Mucosa of rectum (tissue), 2 donors: ENCODE results near the gene MMP7.

Experiments
- H3K27ac ChIP-seq, 2 donors: one replicate each; pipeline ENCODE4 v1.7.0; 2013; ENCODE audit warnings: inconsistent platforms in 2 of 2, low read depth in 2 of 2, low read length in 2 of 2
- H3K27me3 ChIP-seq, 2 donors: one replicate each; pipeline ENCODE4 v1.7.0; 2013; ENCODE audit warnings: low read length in 2 of 2; ENCODE audit not compliant: control insufficient read depth in 2 of 2, insufficient read depth in 2 of 2
- H3K36me3 ChIP-seq, 2 donors: one replicate each; pipeline ENCODE4 v1.7.0; 2013; ENCODE audit warnings: low read length in 2 of 2; ENCODE audit not compliant: control insufficient read depth in 2 of 2, insufficient read depth in 2 of 2
- H3K4me1 ChIP-seq, 2 donors: one replicate each; pipeline ENCODE4 v1.7.0; 2013; ENCODE audit warnings: low read length in 2 of 2, mild to moderate bottlenecking in 1 of 2; ENCODE audit not compliant: control insufficient read depth in 2 of 2, insufficient read depth in 2 of 2
- H3K4me3 ChIP-seq, 2 donors: one replicate each; pipeline ENCODE4 v1.7.0; 2013; ENCODE audit warnings: low read length in 2 of 2
- H3K9ac ChIP-seq, 2 donors: one replicate each; pipeline ENCODE4 v1.7.0; 2013; ENCODE audit warnings: low read length in 2 of 2, low read depth in 1 of 2, mild to moderate bottlenecking in 1 of 2
- H3K9me3 ChIP-seq, 2 donors: one replicate each; pipeline ENCODE4 v1.7.0; 2013; ENCODE audit warnings: low read length in 2 of 2; ENCODE audit not compliant: control insufficient read depth in 2 of 2
- donor health status: healthy.
- donor health status: Normal muscosa, but diverticular disease.

MMP7 gene

DNA sequence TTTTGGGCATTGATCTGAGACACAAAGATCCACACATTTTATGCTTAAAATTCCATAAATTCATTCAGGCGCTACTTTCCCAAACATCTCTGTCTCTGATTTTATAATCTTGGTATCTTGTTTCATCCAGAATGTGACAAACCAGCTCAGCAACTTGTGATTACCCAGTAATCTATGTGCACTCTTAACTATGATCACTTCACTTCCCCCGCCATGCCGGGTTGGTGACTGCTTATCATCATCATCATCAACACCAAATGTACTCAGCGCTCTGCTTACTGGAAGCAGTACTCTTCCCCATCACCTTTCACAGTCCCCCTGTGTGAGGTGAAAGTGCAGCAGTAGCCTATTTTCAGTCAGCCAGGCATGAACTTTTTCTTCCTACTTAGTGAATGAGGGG lies 15.2 kb upstream of the MMP7 start:
- H3K4me1 ChIP-seq, result no peaks in the 10 kb centered on the region
- H3K27ac ChIP-seq, result no peak overlapping the region
- no peaks in the 10 kb centered on the region for H3K36me3 ChIP-seq
- H3K27me3 ChIP-seq, result no peaks in the 10 kb centered on the region
- no peaks in the 10 kb centered on the region for H3K9me3 ChIP-seq
- H3K4me3 ChIP-seq, result no peak overlapping the region
- no peak overlapping the region for H3K9ac ChIP-seq

DNA sequence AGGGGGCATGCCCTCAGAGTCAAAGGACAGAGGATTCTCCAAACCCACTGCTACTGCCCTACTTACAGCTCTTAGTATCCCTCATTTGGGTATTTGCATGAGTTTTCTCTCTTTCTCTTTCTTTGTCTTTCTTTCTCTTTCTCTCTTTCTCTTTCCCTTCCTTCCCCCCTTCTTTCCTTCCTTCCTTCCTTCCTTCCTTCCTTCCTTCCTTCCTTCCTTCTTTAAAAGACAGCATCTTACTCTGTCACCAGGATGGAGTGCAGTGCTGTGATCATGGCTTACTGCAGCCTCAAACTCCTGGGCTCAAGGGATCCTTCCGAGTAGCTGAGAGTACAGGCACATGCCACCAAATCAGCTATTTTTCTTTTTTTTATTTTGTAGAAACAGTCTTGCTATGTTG lies 14.0 kb upstream of the MMP7 start:
- no peaks in the 10 kb centered on the region for H3K27me3 ChIP-seq
- H3K4me3 ChIP-seq, result no peak overlapping the region
- H3K36me3 ChIP-seq, result no peaks in the 10 kb centered on the region
- no peaks in the 10 kb centered on the region for H3K9me3 ChIP-seq
- H3K27ac ChIP-seq, result no peak overlapping the region
- H3K9ac ChIP-seq, result no peak overlapping the region
- no peaks in the 10 kb centered on the region for H3K4me1 ChIP-seq

DNA sequence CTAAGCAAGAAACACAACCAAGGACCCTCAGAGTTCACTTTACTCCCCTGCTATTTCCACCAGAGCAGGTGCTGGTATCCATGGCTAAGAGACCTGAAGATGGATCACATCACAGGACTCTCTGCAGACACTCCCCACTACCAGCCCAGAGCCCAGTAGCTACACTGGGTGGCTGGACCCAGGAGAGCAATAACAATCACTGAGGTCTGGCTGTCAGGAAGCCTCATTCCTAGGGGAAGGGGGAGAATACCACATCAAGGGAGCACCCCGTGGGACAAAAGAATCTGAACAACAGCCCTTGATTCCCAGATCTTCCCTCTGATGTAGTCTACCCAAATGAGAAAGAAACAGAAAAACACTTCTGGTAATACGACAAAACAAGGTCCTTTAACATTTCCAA lies 9.0 kb upstream of the MMP7 start:
- no peak overlapping the region for H3K9ac ChIP-seq
- H3K27ac ChIP-seq, result no peak overlapping the region
- no peaks in the 10 kb centered on the region for H3K27me3 ChIP-seq
- no peak overlapping the region for H3K4me3 ChIP-seq
- no peaks in the 10 kb centered on the region for H3K4me1 ChIP-seq
- no peaks in the 10 kb centered on the region for H3K9me3 ChIP-seq
- no peaks in the 10 kb centered on the region for H3K36me3 ChIP-seq

DNA sequence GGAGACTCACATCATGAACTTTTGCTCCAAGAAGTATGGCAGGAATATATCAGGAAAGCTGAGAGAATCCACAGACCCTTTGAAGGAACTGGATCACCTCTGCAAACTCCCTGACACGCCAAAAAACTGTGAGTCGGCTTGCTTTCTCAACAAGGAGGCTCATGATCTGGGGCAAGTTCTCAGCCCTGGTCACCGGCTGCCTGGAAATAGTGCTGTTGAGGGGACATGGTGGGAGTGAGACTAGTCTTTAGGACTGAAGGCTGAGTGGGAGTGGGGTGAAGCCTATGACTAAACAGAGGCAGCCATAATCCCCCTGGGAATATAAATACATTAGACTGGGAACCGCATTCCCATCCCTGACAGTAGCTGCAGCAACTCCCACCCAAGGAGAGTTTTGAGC lies 8.4 kb upstream of the MMP7 start:
- H3K27ac ChIP-seq, result no peak overlapping the region
- no peaks in the 10 kb centered on the region for H3K4me1 ChIP-seq
- H3K9ac ChIP-seq, result no peak overlapping the region
- no peaks in the 10 kb centered on the region for H3K9me3 ChIP-seq
- H3K36me3 ChIP-seq, result no peaks in the 10 kb centered on the region
- no peaks in the 10 kb centered on the region for H3K27me3 ChIP-seq
- no peak overlapping the region for H3K4me3 ChIP-seq

DNA sequence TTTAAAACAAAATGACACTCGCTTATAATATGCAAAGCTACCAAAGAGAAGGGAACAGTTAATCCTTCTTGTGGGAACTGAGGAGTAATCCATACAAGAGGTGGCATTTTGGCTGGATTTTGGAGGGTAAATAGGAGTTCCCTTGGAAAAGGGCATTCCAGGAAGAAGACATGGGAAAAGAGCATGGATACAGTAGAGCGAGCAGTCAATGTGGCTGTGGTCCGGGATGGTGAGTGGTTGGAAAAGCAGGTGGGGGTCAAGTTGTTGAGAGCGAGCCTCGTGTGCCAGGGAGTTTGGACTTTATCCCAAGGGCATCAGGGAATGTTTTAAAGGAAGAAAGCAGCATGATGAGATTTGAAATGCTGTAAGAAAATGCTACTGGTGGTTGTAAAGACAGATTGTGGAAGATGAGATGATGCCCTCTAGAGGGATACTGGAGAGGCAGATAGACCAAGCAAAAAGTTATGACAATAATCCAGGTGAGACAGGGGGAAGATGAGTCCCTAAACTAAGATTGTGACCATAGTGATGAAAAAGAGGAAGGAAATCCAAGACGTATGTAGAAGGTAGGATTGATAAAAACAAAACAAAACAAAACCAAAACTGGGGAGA lies 3.8 kb upstream of the MMP7 start:
- H3K9me3 ChIP-seq, result no peaks in the 10 kb centered on the region
- H3K4me3 ChIP-seq, result no peak overlapping the region
- no peaks in the 10 kb centered on the region for H3K4me1 ChIP-seq
- H3K27ac ChIP-seq, result no peak overlapping the region
- no peaks in the 10 kb centered on the region for H3K36me3 ChIP-seq
- no peaks in the 10 kb centered on the region for H3K27me3 ChIP-seq
- no peak overlapping the region for H3K9ac ChIP-seq

DNA sequence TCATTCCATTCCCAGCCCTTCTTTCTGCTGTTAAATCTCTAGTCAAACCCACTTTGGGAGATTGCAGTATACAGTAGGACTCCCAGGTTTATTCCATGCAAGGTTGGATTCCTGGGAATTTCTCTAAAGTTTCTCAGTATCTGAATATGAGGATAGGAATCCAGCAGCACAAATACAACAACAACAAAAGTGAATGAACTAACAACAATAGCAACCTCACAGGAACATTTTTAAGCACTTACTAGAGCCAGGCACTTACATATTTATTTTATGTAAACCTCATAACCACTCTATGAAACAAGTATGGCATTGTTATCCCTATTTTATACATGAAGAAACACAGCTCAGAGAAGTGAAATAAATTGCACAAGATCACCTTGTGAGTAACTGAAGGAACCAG lies 1.9 kb downstream of the MMP7 start:
- H3K9me3 ChIP-seq, result no peaks in the 10 kb centered on the region
- H3K9ac ChIP-seq, result no peak overlapping the region
- no peak overlapping the region for H3K4me3 ChIP-seq
- no peaks in the 10 kb centered on the region for H3K4me1 ChIP-seq
- H3K27me3 ChIP-seq, result no peaks in the 10 kb centered on the region
- no peak overlapping the region for H3K27ac ChIP-seq
- H3K36me3 ChIP-seq, result no peaks in the 10 kb centered on the region

DNA sequence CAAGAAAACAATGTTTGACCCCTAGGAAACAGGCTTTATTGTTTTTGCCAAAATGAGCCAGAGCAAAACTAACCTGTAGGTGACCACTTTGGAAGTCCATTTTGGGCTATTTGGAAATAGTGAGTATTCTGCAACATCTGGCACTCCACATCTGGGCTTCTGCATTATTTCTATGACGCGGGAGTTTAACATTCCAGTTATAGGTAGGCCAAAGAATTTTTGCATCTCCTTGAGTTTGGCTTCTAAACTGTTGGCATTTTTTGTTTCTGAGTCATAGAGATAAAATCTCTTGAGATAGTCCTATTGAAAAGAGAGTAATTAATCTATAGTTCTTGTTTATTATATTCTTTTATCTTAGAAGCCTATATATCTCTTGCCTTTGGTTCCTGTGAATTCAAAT lies 2.9 kb downstream of the MMP7 start:
- Histone ChIP-seq H3K27me3 (no peaks in the 10 kb centered on the region), H3K9ac (no peak overlapping the region), H3K36me3 (no peaks in the 10 kb centered on the region), H3K4me3 (no peak overlapping the region), H3K4me1 (no peaks in the 10 kb centered on the region), H3K27ac (no peak overlapping the region), H3K9me3 (no peaks in the 10 kb centered on the region)

DNA sequence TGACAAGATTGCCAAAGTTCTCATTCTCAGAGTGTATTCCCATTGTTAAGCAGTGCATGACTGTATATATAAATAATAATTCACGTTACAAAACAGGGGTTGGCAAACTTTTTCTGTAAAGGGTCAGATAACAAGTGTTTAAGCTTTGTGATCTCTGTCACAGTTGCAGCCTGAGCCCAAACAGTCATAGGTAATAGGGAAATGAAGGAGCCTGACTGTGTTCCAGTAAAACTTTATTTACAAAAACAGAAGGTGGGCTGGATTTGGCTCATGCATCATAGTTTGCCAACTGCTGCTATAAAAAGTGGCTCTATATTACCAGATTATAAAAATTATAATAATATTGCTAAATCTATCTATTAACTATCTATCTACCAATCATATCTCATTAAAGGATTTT lies 3.5 kb downstream of the MMP7 start:
- H3K36me3 ChIP-seq, result no peaks in the 10 kb centered on the region
- H3K9me3 ChIP-seq, result no peaks in the 10 kb centered on the region
- no peak overlapping the region for H3K4me3 ChIP-seq
- H3K4me1 ChIP-seq, result no peaks in the 10 kb centered on the region
- no peak overlapping the region for H3K27ac ChIP-seq
- H3K9ac ChIP-seq, result no peak overlapping the region
- H3K27me3 ChIP-seq, result no peaks in the 10 kb centered on the region

DNA sequence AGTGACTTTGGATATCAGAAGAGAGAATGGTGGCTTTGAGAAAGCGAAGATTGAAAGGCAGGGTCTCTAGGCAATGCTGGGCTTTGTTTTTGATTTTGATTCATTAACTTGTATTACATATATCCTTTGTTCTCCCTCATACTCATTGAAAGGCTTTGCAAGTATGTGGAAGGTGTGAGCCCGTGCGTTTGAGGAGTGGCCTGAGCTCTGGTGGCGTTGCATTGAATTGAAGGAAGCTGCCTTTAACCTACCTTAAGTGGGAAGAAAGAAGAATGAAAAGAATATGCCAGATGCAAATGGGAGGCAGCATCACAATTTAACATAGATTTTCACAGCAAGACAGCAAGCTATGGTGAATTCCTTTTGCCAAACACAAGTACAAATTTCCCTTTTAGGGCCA lies 6.7 kb downstream of the MMP7 start:
- H3K27me3 ChIP-seq, result no peaks in the 10 kb centered on the region
- no peak overlapping the region for H3K9ac ChIP-seq
- H3K27ac ChIP-seq, result no peak overlapping the region
- no peaks in the 10 kb centered on the region for H3K36me3 ChIP-seq
- H3K9me3 ChIP-seq, result no peaks in the 10 kb centered on the region
- H3K4me3 ChIP-seq, result no peak overlapping the region
- H3K4me1 ChIP-seq, result no peaks in the 10 kb centered on the region

DNA sequence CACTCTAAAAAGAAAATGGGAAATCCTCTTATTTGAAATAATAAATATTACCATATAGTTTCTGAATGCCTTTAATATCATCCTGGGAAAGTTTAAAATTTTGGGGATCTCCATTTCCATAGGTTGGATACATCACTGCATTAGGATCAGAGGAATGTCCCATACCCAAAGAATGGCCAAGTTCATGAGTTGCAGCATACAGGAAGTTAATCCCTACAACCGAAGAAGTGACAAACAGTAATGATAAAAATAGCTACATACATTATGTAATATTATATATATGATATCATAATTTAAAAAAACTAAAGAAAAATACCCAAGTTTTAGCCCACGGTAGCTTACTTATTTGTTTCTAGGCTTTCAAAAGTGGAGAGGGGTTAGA lies 7.4 kb downstream of the MMP7 start:
- no peaks in the 10 kb centered on the region for H3K9me3 ChIP-seq
- no peak overlapping the region for H3K27ac ChIP-seq
- no peaks in the 10 kb centered on the region for H3K36me3 ChIP-seq
- H3K27me3 ChIP-seq, result no peaks in the 10 kb centered on the region
- H3K4me1 ChIP-seq, result no peaks in the 10 kb centered on the region
- H3K4me3 ChIP-seq, result no peak overlapping the region
- no peak overlapping the region for H3K9ac ChIP-seq
